Tongue (tissue), 2 donors: ENCODE data around the gene ASCL2. TPM values are rescaled to one million over a fixed set of nuclear protein-coding genes. Genes with fewer than 3 reads are reported as not detected.
"Not testable (repeated sequence)": the region's sequence is repeated elsewhere in the genome, so short reads cannot be mapped to it uniquely, and the experiment has no call there.

ENCODE experiments used
- DNase-seq: peaks from one replicate; pipeline ENCODE4 v3.0.0-alpha.2; 2015
- total RNA-seq: library from RNA; depleted of rRNA; stranded (reverse); fragments of >200 nt; gene quantifications from one replicate; pipeline ENCODE4 v1.2.3, GENCODE V29; 2014

Gene ASCL2
- total RNA-seq, 1 donor from 2014 or later: 4.1 TPM

- DNase-seq: no peak
Observed at GRCh38 chr11:2297623-2298030, 27.2 kb upstream of the ASCL2 start.

GRCh38 chr11:2296913-2297622 is 26.7 kb upstream of the ASCL2 start:
- DNase-seq: no peak

- DNase-seq: no peak
Observed at GRCh38 chr11:2295971-2296912, 25.9 kb upstream of the ASCL2 start.

- DNase-seq: no peak
Observed at GRCh38 chr11:2294926-2295290, 24.5 kb upstream of the ASCL2 start.

GRCh38 chr11:2293984-2294925 is 23.9 kb upstream of the ASCL2 start:
- no peak for DNase-seq

GRCh38 chr11:2293531-2293971 is 23.2 kb upstream of the ASCL2 start:
- no peak for DNase-seq

DNA sequence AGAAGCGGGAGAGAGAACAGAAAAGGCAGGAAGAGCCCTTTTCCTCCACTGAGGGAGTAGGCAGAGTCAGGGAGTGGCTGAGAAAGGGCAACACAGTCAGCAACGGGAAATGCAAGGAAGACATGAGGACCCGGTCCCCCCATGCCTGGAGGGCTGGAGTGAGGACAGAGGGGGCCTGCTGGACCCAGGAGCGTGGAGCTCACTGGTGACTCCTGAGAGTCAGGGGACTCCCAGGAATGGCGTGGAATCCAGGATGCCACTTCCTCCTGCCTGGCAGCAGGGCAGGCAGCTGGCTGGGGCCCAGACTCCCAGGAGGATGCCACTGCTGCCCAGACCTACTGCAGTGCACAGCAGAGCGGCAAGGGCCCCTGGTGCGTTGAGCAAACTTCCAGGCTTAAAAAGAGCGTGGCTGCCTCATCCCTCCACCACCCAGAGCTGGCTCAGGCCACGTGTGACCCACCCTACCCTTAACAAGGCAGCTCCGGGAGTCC is 20.0 kb upstream of the ASCL2 start:
- DNase-seq: no peak

DNA sequence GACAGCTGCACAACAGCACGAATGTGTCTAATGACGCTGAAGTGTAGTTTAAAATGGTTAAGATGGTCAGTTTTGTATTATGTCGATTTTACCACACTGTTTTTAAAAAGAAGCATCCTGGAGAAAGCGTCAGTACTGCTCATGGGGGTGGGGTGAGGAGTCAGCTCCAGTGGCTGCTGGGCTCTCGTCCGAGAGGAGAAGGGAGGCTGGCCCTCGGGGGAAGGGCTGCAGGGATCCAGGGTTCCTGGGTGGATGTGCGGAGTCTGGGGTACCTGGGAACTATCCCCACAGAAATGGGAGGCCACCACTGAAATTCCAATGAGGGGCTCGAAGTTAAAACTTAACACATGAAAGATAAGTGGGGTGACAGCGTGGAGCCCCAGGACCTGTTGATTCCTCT is 19.5 kb upstream of the ASCL2 start:
- DNase-seq: no peak

- no peak for DNase-seq
Observed at GRCh38 chr11:2289350-2289749, 19.0 kb upstream of the ASCL2 start.

GRCh38 chr11:2287091-2287490 is 16.7 kb upstream of the ASCL2 start:
- DNase-seq: no peak

GRCh38 chr11:2286350-2286749 is 16.0 kb upstream of the ASCL2 start:
- not testable (repeated sequence) for DNase-seq

GRCh38 chr11:2280208-2280607 is 9.8 kb upstream of the ASCL2 start:
- no peak for DNase-seq

- DNase-seq: no peak
Observed at GRCh38 chr11:2277933-2278523, 7.6 kb upstream of the ASCL2 start.

GRCh38 chr11:2277008-2277346 is 6.6 kb upstream of the ASCL2 start:
- DNase-seq: no peak

- DNase-seq: no peak
Observed at GRCh38 chr11:2276280-2277007, 6.1 kb upstream of the ASCL2 start.

GRCh38 chr11:2275334-2276279 is 5.2 kb upstream of the ASCL2 start:
- no peak for DNase-seq

DNA sequence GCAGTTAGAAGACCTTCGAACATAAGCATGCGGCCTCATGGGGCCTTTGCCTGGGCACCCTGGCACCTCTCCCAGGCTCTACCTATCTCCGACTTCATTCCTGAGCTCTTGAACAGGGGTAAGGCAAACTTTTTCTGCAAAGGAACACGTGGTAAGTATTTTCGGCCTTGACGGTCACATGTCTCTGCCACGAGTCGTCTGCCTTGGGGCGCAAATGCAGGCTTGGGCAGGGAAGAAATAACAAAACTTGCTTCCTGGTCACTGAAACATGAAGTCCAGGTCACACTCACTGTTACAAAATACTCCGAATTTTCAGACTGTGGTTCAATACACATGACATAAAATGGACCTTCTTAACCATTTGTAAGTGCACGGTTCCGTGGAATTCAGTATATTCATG is 3.4 kb upstream of the ASCL2 start:
- DNase-seq: no peak

DNA sequence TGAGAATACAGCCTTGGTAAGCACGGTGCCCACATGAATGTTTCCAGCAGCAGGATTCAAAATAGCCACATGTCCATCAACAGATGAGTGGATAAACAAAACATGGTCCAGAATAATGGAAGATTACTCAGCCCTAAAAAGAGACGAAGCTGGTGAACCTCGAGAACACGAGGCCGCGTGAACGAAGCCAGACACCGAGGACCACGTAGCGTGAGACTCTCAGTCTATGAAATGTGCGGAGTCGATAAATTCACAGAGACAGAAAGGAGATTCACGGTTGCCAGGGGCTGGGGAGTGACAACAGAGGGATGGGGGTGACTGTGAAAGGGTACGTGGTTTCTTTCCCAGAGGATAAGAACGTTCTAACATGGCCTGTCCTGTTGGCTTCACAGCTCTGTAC is 2.9 kb upstream of the ASCL2 start:
- DNase-seq: no peak

- no peak for DNase-seq
Observed at GRCh38 chr11:2272946-2273280, 2.5 kb upstream of the ASCL2 start.
